Left kidney (tissue), 2 donors: ENCODE measurements around the gene HIVEP2. TPM values are rescaled to one million over a fixed set of nuclear protein-coding genes. Genes with fewer than 3 reads are reported as not detected.

Experiments used
- DNase-seq: peaks from one replicate; pipeline ENCODE4 v3.0.0-alpha.2; 2013
- polyA plus RNA-seq: library from polyadenylated mRNA; unstranded; fragments of 120-200 nt; gene quantifications from one replicate; pipeline ENCODE4 v1.2.1, GENCODE V29; 2013; ENCODE audit not compliant: insufficient read length

Gene HIVEP2
- polyA plus RNA-seq, 1 donor: 12.3 TPM

GRCh38 chr6:142945446-142946180 is 637 bp upstream of the HIVEP2 start:
- peak; percentile 61 for DNase-seq

- peak; percentile 81 for DNase-seq
Observed at GRCh38 chr6:142944124-142945048, 590 bp downstream of the HIVEP2 start.

GRCh38 chr6:142943711-142944123 is 1.3 kb downstream of the HIVEP2 start:
- DNase-seq: no peak

GRCh38 chr6:142942805-142943227 is 2.2 kb downstream of the HIVEP2 start:
- no peak for DNase-seq

- DNase-seq: no peak
Observed at GRCh38 chr6:142942238-142942637, 2.7 kb downstream of the HIVEP2 start.

GRCh38 chr6:142941018-142941417 is 4.0 kb downstream of the HIVEP2 start:
- DNase-seq: no peak

- no peak for DNase-seq
Observed at GRCh38 chr6:142940487-142940886, 4.5 kb downstream of the HIVEP2 start.

- no peak for DNase-seq
Observed at GRCh38 chr6:142938510-142938909, 6.5 kb downstream of the HIVEP2 start.

- no peak for DNase-seq
Observed at GRCh38 chr6:142937986-142938385, 7.0 kb downstream of the HIVEP2 start.

GRCh38 chr6:142935553-142936517 is 9.1 kb downstream of the HIVEP2 start:
- DNase-seq: no peak

GRCh38 chr6:142934599-142934998 is 10.4 kb downstream of the HIVEP2 start:
- DNase-seq: no peak

- no peak for DNase-seq
Observed at GRCh38 chr6:142934106-142934505, 10.9 kb downstream of the HIVEP2 start.

- no peak for DNase-seq
Observed at GRCh38 chr6:142933701-142934100, 11.3 kb downstream of the HIVEP2 start.

- no peak for DNase-seq
Observed at GRCh38 chr6:142932889-142933288, 12.1 kb downstream of the HIVEP2 start.

GRCh38 chr6:142929751-142930358 is 15.1 kb downstream of the HIVEP2 start:
- no peak for DNase-seq

GRCh38 chr6:142927904-142928303 is 17.1 kb downstream of the HIVEP2 start:
- no peak for DNase-seq

- no peak for DNase-seq
Observed at GRCh38 chr6:142927271-142927580, 17.8 kb downstream of the HIVEP2 start.

GRCh38 chr6:142926494-142927270 is 18.3 kb downstream of the HIVEP2 start:
- peak; percentile 77 for DNase-seq

GRCh38 chr6:142926177-142926493 is 18.8 kb downstream of the HIVEP2 start:
- DNase-seq: no peak

- DNase-seq: no peak
Observed at GRCh38 chr6:142925575-142926110, 19.3 kb downstream of the HIVEP2 start.
